K562 (cell line): ENCODE results near the gene SHANK1. TPM values are rescaled to one million over a fixed set of nuclear protein-coding genes. Genes with fewer than 3 reads are reported as not detected.
A peak's percentile ranks its signal among the peaks of the same experiment; 100 is the strongest.

Experiments
- BRD9 ChIP-seq: fragments of 450-650 bp; IDR thresholded peaks from 2 replicates; pipeline ENCODE4 v1.6.1; 2018; ENCODE audit warnings: low read depth; ENCODE audit not compliant: partially characterized antibody
- BRF2 ChIP-seq: IDR thresholded peaks from 3 replicates; pipeline ENCODE4 v1.6.1; 2011; ENCODE audit warnings: borderline replicate concordance, mild to moderate bottlenecking; ENCODE audit not compliant: insufficient read length, insufficient read depth
- CHD2 ChIP-seq: IDR thresholded peaks from 2 replicates; pipeline ENCODE4 v1.6.1; 2011; ENCODE audit warnings: low read depth, low read length
- IFI16 ChIP-seq: fragments of 250-450 bp; sonication (Bioruptor Pico); IDR thresholded peaks from 2 replicates; pipeline ENCODE4 v2.1.2; 2022; ENCODE audit warnings: mild to moderate bottlenecking, inconsistent platforms
- NCOA1 ChIP-seq: fragments of 450-650 bp; IDR thresholded peaks from 2 replicates; pipeline ENCODE4 v1.6.1; 2016; ENCODE audit warnings: low read depth
- SRSF9 ChIP-seq: fragments of 200-400 bp; formaldehyde crosslinking; IDR thresholded peaks from 2 replicates; pipeline ENCODE4 v1.6.1; 2017; ENCODE audit warnings: low read depth, low read length, borderline replicate concordance
- TAL1 ChIP-seq: fragments of 450-650 bp; IDR thresholded peaks from 2 replicates; pipeline ENCODE4 v1.6.1; 2016; ENCODE audit warnings: mild to moderate bottlenecking
- THRA ChIP-seq: fragments of 450-650 bp; IDR thresholded peaks from 2 replicates; pipeline ENCODE4 v1.6.1; 2017; ENCODE audit warnings: mild to moderate bottlenecking, moderate library complexity
- TRIM25 ChIP-seq: fragments of 450-650 bp; IDR thresholded peaks from 2 replicates; pipeline ENCODE4 v1.7.0; 2016; ENCODE audit warnings: borderline replicate concordance
- YY1 ChIP-seq, 3 experiments: IDR thresholded peaks; 2 replicates each; pipeline ENCODE4 v1.6.1; 2011; ENCODE audit warnings: low read length in 2 of 3, mild to moderate bottlenecking in 2 of 3, moderate library complexity in 2 of 3, borderline replicate concordance in 1 of 3, control low read depth in 1 of 3, low read depth in 1 of 3; ENCODE audit not compliant: insufficient read depth in 3 of 3, insufficient replicate concordance in 2 of 3, control insufficient read depth in 1 of 3, insufficient read length in 1 of 3; ENCODE audit errors: extremely low read depth in 1 of 3
- ZBTB2 ChIP-seq: fragments of 450-650 bp; IDR thresholded peaks from 2 replicates; pipeline ENCODE4 v1.6.1; 2016; ENCODE audit warnings: antibody characterized with exemption
- polyA plus RNA-seq, 8 experiments: library from polyadenylated mRNA; depleted of rRNA in 4 of 8; stranded (reverse) in 5 of 8; unstranded in 3 of 8; fragments of >200 nt; fragmentation: Nextera tagmentation in 2 of 8; fragmentation: Illumina TruSeq in 1 of 8; extraction: Ambion mirVana in 2 of 8; extraction: Trizol in 1 of 8; gene quantifications; 2 replicates each; pipeline versions ENCODE4 v1.2.1 to v1.2.3, GENCODE V29; 2011 to 2014; ENCODE audit warnings: inconsistent platforms in 1 of 8, missing spikeins in 1 of 8
- total RNA-seq, 7 experiments: library from RNA; depleted of rRNA in 6 of 7; stranded (reverse); fragments of >200 nt in 6 of 7; fragmentation: Illumina TruSeq in 2 of 7; extraction: Trizol in 2 of 7; gene quantifications; 2 replicates each; pipeline versions ENCODE4 v1.2.1 to v1.2.3, GENCODE V29; 2011 to 2021; ENCODE audit warnings: low replicate concordance in 1 of 7

The SHANK1 gene
- total and polyA plus RNA-seq, 9 of the 15 experiments (the other 6 are each of a cell fraction or from before 2014, with no cell fraction given), result 0.33 to 1.3 (median 0.55) TPM; not detected in 2

GRCh38 chr19:50724522-50725217 is 5.1 kb upstream of the SHANK1 start (continued):
- TF ChIP-seq TRIM25, result no peak
- TF ChIP-seq TAL1, result no peak
- TF ChIP-seq SRSF9, result no peak
- TF ChIP-seq THRA, result no peak
- peak; percentile 35; the same call in 1 of the 2 replicates for TF ChIP-seq ZBTB2
- TF ChIP-seq BRD9, result peak; percentile 91
- peak; percentile 97 for TF ChIP-seq CHD2
- no peak for TF ChIP-seq IFI16 (CRISPR knock-in tag)
- peak; percentile 58; the same call in 1 of the 2 replicates for TF ChIP-seq NCOA1
- no peak for TF ChIP-seq BRF2
- peak in 2 of 3 experiments; percentile 76 to 81 for TF ChIP-seq YY1 (IDR thresholded peaks at IDR 0.05; ENCODE audit: borderline replicate concordance in 1 of 3, control insufficient read depth in 1 of 3, extremely low read depth in 1 of 3, insufficient read depth in 3 of 3, insufficient read length in 1 of 3, insufficient replicate concordance in 2 of 3, low read depth in 1 of 3, low read length in 2 of 3)
